CD14-positive monocyte (primary cell): ENCODE results near the gene PRTN3. TPM values are rescaled to one million over a fixed set of nuclear protein-coding genes. Genes with fewer than 3 reads are reported as not detected.

Experiments
- DNase-seq, 3 donors: peaks; one replicate each; pipeline ENCODE4 v3.0.0-alpha.2; 2011 to 2022
- H2AFZ ChIP-seq: 2 replicates; pipeline ENCODE4 v1.6.0; 2012; ENCODE audit warnings: mild to moderate bottlenecking, low read depth, low read length, inconsistent platforms; ENCODE audit not compliant: insufficient read depth, poor library complexity, severe bottlenecking
- H3K27ac ChIP-seq, 2 donors: 1 replicate in 1 of 2; 2 replicates in 1 of 2; pipeline ENCODE4 v1.5.1; 2012 to 2013; ENCODE audit warnings: low read length in 2 of 2, control low read depth in 1 of 2, inconsistent platforms in 1 of 2, low read depth in 1 of 2, mild to moderate bottlenecking in 1 of 2
- H3K27me3 ChIP-seq, 2 donors: one replicate each; pipeline versions ENCODE4 v1.6.0 to v1.6.1; 2011 to 2013; ENCODE audit warnings: low read length in 2 of 2; ENCODE audit not compliant: control insufficient read depth in 2 of 2, insufficient read depth in 2 of 2
- H3K36me3 ChIP-seq, 2 donors: replicated peaks in 1 of 2; 1 replicate in 1 of 2; 2 replicates in 1 of 2; pipeline versions ENCODE4 v1.5.1 to v1.6.1; 2012 to 2013; ENCODE audit warnings: low read length in 2 of 2, control low read depth in 1 of 2, inconsistent platforms in 1 of 2, mild to moderate bottlenecking in 1 of 2; ENCODE audit not compliant: insufficient read depth in 2 of 2, control insufficient read depth in 1 of 2
- H3K4me1 ChIP-seq, 2 donors: 1 replicate in 1 of 2; 2 replicates in 1 of 2; pipeline versions ENCODE4 v1.5.1 to v1.6.1; 2012 to 2013; ENCODE audit warnings: low read length in 2 of 2, control low read depth in 1 of 2, inconsistent platforms in 1 of 2, mild to moderate bottlenecking in 1 of 2, moderate library complexity in 1 of 2; ENCODE audit not compliant: insufficient read depth in 2 of 2, control insufficient read depth in 1 of 2
- H3K4me2 ChIP-seq: replicated peaks from 2 replicates; pipeline ENCODE3; 2012; ENCODE audit warnings: low read length, moderate library complexity, mild to moderate bottlenecking; ENCODE audit not compliant: poor library complexity, severe bottlenecking; ENCODE audit errors: extremely low read depth
- H3K4me3 ChIP-seq, 3 experiments: fragments of 200-600 bp in 1 of 3; sonication (generic) in 1 of 3; replicated peaks in 1 of 3; 1 replicate in 2 of 3; 2 replicates in 1 of 3; pipeline ENCODE4 v1.5.1; 2011 to 2013; ENCODE audit warnings: low read length in 3 of 3, mild to moderate bottlenecking in 3 of 3, control low read depth in 2 of 3, low read depth in 2 of 3, inconsistent platforms in 1 of 3, moderate library complexity in 1 of 3
- H3K79me2 ChIP-seq: 2 replicates; pipeline ENCODE4 v1.6.0; 2012; ENCODE audit warnings: mild to moderate bottlenecking, control low read depth, inconsistent platforms, low read length, moderate library complexity; ENCODE audit not compliant: insufficient read depth
- H3K9ac ChIP-seq: 2 replicates; pipeline ENCODE4 v1.6.0; 2017; ENCODE audit warnings: low read length, mild to moderate bottlenecking; ENCODE audit not compliant: insufficient read depth, poor library complexity, severe bottlenecking
- H3K9me3 ChIP-seq, 2 donors: replicated peaks in 1 of 2; 1 replicate in 1 of 2; 2 replicates in 1 of 2; pipeline versions ENCODE4 v1.5.1 to v1.6.1; 2012 to 2013; ENCODE audit warnings: low read length in 2 of 2, control low read depth in 1 of 2; ENCODE audit not compliant: control insufficient read depth in 1 of 2, insufficient read depth in 1 of 2
- H4K20me1 ChIP-seq: 2 replicates; pipeline ENCODE4 v1.6.0; 2012; ENCODE audit warnings: mild to moderate bottlenecking, low read length, control low read depth, moderate library complexity; ENCODE audit not compliant: insufficient read depth
- H3K27ac Mint-ChIP-seq, 7 donors: one replicate each; pipeline ENCODE4 v1.8.0; 2020; ENCODE audit warnings: mild to moderate bottlenecking in 7 of 7, mixed read lengths in 7 of 7, moderate library complexity in 6 of 7, inconsistent platforms in 2 of 7
- H3K27me3 Mint-ChIP-seq, 3 donors: one replicate each; pipeline ENCODE4 v1.8.0; 2021 to 2022; ENCODE audit warnings: low read depth in 3 of 3, mild to moderate bottlenecking in 3 of 3, mixed read lengths in 3 of 3, moderate library complexity in 3 of 3, inconsistent platforms in 1 of 3
- H3K36me3 Mint-ChIP-seq, 2 donors: one replicate each; pipeline ENCODE4 v1.8.0; 2020; ENCODE audit warnings: mixed read lengths in 2 of 2, inconsistent platforms in 1 of 2, mild to moderate bottlenecking in 1 of 2
- H3K4me1 Mint-ChIP-seq: one replicate; pipeline ENCODE4 v1.8.0; 2020; ENCODE audit warnings: mild to moderate bottlenecking, mixed read lengths
- H3K4me3 Mint-ChIP-seq, 2 donors: one replicate each; pipeline ENCODE4 v1.8.0; 2020; ENCODE audit warnings: mild to moderate bottlenecking in 2 of 2, mixed read lengths in 2 of 2, moderate library complexity in 1 of 2
- H3K9me3 Mint-ChIP-seq, 7 donors: one replicate each; pipeline ENCODE4 v1.8.0; 2020 to 2022; ENCODE audit warnings: mixed read lengths in 7 of 7, mild to moderate bottlenecking in 6 of 7, moderate library complexity in 6 of 7, inconsistent platforms in 2 of 7
- WGBS: methylation state at CpG from one replicate; pipeline ENCODE4 v1.1.5; 2013; ENCODE audit warnings: missing lambda C conversion rate; ENCODE audit not compliant: insufficient coverage; 5-methylcytosine and 5-hydroxymethylcytosine counted together
- intact Hi-C, 2 donors: fragments of 100-400 bp; cut with micrococcal nuclease; formaldehyde crosslinking; loops; one replicate each; pipeline versions ENCODE4 v1.15.0 to v1.15.1; 2023
- polyA plus RNA-seq, 3 donors: library from polyadenylated mRNA; depleted of rRNA in 1 of 3; unstranded in 2 of 3; stranded (reverse) in 1 of 3; fragments of 300-500 nt in 2 of 3; fragments of >200 nt in 1 of 3; fragmentation: Illumina TruSeq in 2 of 3; gene quantifications; 1 replicate in 2 of 3; 2 replicates in 1 of 3; pipeline ENCODE4 v1.2.3, GENCODE V29; 2012 to 2021
- TF ChIP-seq, protein P1 (sequence below): fragments of 200-600 bp; IDR thresholded peaks from one replicate; pipeline ENCODE4 v1.8.0; 2022; ENCODE audit warnings: antibody characterized with exemption, mild to moderate bottlenecking

Gene PRTN3
- polyA plus RNA-seq, 3 donors: 0.11 TPM; not detected in 2

DNA sequence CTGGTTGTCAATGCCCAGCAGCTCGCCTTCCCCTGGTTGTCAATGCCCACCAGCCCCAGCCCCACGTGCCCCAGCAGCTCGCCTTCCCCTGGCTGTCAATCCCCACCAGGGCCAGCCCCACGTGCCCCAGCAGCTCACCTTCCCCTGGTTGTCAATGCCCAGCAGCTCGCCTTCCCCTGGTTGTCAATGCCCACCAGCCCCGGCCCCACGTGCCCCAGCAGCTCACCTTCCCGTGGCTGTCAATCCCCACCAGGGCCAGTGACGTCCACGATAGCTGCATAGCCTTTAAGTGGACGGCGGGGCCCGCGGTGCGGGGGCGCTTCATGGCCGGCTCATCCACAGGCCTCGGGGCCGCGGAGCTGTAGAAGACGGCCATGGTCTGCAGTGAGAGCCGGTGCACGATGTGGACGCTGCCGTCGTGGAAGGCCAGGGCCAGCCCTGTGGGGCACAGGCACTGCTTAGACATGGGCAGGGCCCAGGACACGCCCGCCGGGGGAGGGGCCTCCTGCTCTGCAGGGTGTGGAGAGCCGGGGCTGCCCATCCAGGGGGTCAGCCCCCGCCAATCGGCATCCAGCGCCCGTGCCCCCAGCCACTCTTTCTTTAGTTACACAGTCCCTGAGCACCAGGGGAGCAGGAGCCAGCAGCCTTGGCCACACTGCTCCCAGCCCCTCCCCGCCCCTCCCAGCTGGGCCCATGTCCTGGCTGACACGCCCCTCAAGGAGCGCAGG is 39.1 kb downstream of the PRTN3 start:
- Histone ChIP-seq H3K4me2 (no peak overlapping the region), H4K20me1 (peaks cover 4% of the 10 kb centered on the region), H3K4me3 (no peak overlapping the region), H3K9me3 (no peaks in the 10 kb centered on the region), H3K27me3 (no peaks in the 10 kb centered on the region), H3K36me3 (peaks cover 45 to 52% of the 10 kb centered on the region in 2 donors), H3K27ac (no peak overlapping the region), H3K4me1 (no peaks in the 10 kb centered on the region), H3K9ac (no peak overlapping the region), H2AFZ (no peak overlapping the region), H3K79me2 (no peaks in the 10 kb centered on the region)
- H3K27ac Mint-ChIP-seq: no peak overlapping the region
- H3K27me3 Mint-ChIP-seq: no peaks in the 10 kb centered on the region
- DNase-seq: no peak
- H3K4me3 Mint-ChIP-seq: no peak overlapping the region
- H3K9me3 Mint-ChIP-seq: peaks cover 0 to 3% (median 0%) of the 10 kb centered on the region in 7 donors
- TF ChIP-seq, protein P1, sequence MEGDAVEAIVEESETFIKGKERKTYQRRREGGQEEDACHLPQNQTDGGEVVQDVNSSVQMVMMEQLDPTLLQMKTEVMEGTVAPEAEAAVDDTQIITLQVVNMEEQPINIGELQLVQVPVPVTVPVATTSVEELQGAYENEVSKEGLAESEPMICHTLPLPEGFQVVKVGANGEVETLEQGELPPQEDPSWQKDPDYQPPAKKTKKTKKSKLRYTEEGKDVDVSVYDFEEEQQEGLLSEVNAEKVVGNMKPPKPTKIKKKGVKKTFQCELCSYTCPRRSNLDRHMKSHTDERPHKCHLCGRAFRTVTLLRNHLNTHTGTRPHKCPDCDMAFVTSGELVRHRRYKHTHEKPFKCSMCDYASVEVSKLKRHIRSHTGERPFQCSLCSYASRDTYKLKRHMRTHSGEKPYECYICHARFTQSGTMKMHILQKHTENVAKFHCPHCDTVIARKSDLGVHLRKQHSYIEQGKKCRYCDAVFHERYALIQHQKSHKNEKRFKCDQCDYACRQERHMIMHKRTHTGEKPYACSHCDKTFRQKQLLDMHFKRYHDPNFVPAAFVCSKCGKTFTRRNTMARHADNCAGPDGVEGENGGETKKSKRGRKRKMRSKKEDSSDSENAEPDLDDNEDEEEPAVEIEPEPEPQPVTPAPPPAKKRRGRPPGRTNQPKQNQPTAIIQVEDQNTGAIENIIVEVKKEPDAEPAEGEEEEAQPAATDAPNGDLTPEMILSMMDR: no peak
- 92% methylated on average over 37 of the region's 37 CpGs for WGBS
- H3K4me1 Mint-ChIP-seq: no peaks in the 10 kb centered on the region
- peaks cover 55 to 88% of the 10 kb centered on the region in 2 donors for H3K36me3 Mint-ChIP-seq
- intact Hi-C loops: no loop called here

DNA sequence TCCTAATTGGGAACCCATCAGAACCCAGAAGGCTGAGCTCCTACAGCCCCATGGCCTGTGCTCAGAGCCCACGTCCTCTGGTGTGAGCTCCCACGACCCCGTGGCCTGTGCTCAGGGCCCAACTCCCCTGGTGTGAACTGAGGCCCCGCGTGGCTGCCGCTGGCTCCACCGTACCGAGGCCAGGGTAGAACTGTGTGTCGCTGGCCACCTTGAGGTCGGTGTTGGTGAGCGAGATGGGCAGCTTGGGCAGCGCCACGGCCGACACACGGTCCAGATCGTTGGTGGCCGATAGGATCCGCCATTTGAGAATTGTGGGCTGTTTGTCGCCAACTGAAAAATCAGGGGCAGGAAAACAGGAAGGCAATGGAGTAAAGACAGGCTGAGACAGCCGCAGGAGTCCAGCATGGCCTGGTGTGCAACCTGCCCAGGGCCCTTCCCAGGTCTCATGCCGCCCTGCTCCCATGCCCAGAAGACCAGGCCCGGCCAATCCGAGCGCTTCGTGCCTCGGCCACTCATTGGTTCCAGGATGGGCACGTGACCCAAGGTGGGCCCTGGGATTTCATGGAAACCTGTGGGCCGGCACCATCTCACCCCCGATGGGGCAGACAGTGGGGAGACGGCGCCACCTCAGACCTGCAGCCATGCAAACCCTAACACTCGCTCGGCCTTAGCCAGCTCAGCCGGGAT is 40.7 kb downstream of the PRTN3 start:
- Histone ChIP-seq H3K79me2 (no peaks in the 10 kb centered on the region), H3K4me2 (no peak overlapping the region), H3K4me1 (no peaks in the 10 kb centered on the region), H3K27me3 (no peaks in the 10 kb centered on the region), H3K9me3 (no peaks in the 10 kb centered on the region), H3K9ac (no peak overlapping the region), H2AFZ (no peak overlapping the region), H3K27ac (no peak overlapping the region), H4K20me1 (peaks cover 10% of the 10 kb centered on the region), H3K4me3 (no peak overlapping the region), H3K36me3 (peaks cover 56 to 57% of the 10 kb centered on the region in 2 donors)
- TF ChIP-seq, protein P1: no peak
- Mint-ChIP-seq H3K9me3 (peaks cover 0 to 3% (median 0%) of the 10 kb centered on the region in 7 donors), H3K36me3 (peaks cover 56 to 88% of the 10 kb centered on the region in 2 donors), H3K27me3 (no peaks in the 10 kb centered on the region), H3K4me3 (no peak overlapping the region), H3K27ac (no peak overlapping the region), H3K4me1 (no peaks in the 10 kb centered on the region)
- DNase-seq: no peak
- 97% methylated on average over 30 of the region's 34 CpGs for WGBS
- intact Hi-C loops: no loop called here
